GM21737 (cell line): ENCODE measurements around the gene RGL1.

Experiments used
- ATAC-seq: cut with Tn5 transposase; IDR thresholded peaks from one replicate; pipeline ENCODE4 v1.9.1; 2021; ENCODE audit warnings: mild to moderate bottlenecking, moderate library complexity; ENCODE audit not compliant: unreplicated experiment

RGL1 gene

DNA sequence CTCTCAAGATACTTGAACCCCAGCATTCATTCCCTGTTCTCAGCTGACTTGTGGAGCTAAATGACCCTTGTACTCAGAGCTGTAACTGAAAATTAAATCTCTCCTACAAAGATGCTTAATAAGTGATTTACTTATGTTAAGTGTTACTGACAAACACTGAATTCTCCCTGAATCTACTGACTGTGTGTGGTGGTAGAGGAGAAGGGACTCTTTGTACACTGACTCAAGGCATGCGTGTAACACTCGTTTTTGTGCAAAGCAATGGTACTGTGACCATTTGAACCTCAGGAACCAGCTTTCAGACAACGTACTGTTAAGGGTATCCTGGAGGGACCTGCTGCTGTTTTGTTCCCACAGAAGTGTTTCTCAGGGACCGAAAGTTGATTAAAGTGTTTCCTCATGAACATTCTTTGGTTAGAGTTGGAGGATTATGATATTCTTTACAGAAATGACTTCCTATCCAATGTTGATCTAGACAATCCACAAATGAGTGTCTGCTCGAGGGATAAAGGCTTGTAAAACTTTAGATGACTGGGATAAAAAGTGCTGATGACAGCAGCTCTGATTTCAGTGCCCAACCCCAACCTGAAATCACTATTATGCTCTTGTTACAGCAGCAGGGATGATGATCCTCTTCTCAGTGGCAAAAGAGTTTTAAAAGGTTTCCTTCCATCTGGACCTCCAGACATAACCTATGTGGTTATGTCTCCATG is 12.8 kb downstream of the RGL1 start:
- ATAC-seq, result no peak

DNA sequence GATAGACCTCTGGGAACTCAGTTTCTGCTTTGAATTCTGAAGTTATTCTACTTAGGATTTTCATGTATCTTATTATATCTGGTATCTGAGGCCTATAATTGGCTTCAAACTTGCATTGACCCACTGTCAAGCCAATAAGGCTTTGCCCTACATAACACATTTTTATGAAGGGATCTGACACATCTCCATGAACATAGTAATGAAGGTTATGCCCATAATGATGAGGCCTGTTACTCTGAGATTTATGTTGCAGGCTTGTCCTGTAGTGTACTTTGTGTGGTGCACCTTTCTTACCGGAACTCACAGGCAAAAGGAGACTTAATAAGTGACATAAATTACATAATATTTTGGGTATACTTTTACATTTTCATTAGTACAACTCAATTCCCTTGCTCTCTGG is 14.1 kb downstream of the RGL1 start:
- ATAC-seq, result no peak

DNA sequence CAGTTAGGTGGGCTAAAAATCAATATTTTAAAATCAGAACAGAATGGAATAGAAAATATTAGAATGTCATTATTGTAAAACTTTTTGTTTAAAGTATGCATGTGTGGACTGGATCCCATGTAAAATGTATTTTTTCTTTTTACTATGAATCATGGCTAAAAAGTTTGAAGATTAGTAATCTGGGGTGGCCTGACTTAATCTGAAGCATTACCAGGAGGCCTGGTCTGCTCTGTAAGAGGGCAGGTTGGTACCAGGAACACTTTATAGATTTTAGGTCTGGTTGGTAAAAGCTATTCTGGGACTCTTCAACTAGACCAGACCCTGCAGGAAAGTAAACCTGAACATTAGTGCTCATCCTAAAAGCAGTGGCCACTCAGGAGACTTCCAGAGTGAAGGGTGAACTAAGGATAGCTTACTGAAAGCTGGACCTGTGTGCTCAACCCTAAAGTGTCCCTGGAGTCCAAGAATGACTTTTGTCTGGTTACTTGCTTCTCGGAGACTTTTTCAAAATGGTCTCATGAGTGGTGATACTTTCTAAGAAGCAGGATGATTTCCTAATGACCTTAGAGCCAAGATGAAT is 16.5 kb downstream of the RGL1 start:
- no peak for ATAC-seq

DNA sequence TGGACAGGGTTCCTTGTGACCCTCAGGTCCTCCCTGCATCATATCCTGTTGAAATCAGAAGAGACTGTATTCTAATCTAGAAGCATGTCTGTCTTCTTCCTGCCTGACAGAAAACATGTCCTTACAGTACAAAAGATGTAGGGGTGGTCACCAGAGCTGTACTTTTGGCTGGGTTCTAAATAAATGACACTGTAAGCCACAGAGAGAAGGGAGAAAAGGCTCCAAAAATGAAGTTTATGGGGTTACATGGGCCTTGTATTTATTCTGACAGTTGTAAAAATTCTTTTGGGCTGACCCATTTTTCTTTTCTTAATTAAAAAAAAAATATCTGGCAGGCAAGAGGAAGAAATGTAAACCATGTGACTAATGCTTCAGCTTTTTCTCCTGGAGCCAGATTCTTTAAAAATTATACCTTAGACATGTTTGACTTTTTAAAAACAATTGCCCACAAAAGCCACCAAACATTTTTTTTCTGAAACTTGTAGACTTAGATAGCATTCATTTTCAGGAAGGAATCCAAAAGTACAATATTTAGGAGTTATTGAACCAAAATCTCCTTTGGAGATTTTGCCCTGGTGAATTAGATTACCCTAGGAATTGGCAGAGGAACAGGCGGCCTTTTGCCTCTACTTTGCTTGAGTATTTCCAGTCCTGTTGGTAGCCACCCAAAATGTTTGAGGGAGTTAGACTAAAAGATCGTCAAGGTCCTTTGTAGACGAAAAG is 17.1 kb downstream of the RGL1 start:
- ATAC-seq, result no peak

DNA sequence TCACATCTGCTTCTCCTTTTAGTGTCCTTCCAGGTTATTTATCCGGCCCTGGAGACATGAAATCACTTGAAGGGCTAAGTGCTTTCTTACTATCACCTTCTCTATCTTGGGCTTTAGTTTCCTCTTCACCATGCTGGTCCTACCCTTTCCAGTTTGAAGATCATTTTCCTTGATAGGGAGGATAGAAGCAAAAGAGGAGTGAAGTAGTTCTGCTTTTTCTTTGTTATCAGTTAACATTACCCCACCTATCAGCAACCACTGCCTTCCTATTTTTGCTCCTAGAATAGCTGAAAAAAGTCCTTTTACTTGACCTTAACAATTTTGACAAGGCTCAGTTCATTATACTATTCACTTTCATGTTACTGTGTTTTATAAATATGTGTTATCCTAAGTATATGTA is 19.4 kb downstream of the RGL1 start:
- ATAC-seq, result no peak

DNA sequence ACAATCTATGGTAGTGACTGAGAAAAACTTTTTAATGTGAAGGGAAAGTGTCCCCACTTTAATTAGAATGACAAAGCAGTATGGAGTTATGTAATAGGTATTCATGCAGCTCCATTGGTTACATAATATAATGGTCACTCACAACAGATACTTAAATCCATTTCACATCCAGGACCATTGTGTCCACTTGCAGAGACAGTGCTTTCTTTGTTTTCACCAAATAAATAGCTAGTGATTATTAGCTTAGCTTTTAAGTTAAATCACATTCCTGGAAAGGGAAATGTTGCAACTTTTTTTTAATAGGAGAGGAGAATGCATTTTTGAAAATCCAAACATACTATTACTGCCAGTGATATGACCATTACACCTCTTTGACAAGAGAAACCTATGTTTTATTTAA is 22.9 kb downstream of the RGL1 start:
- no peak for ATAC-seq

DNA sequence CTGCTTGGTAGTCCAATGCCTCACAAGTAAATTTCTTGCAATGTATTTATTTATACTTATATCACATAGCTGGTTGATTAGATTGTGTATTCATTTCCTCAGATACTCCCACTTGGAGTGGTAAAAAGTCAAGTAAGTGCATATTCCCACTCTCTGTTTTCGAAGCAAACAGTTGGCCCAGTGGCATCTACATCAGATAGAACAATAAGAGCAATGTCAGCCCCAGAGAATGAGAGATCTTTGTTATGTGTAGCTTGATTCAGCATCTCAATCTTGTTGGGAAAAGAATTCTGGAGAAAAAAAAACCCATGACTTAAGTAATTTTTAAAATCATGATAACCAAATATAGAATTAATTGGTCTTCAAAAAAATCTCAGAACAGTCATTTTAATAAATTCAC is 25.5 kb downstream of the RGL1 start:
- ATAC-seq, result no peak

DNA sequence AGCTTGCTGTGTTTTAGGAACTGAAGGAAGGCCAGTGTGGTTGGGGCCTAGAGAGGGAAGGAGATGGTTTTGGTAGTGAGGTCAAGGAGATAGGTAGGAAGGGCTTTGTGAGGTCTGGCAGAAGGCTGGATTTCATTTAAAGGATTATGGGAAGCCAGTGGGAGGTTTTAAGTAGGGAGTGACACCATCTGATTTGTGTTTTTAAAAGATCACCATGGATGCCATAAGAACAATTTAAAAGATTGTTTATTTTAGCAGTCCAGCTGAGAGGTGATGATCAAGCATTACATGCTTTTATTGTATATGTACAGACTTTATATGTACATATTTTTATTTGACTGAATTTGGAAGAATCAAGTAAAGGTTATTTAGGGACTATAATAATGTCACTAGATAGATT is 26.4 kb downstream of the RGL1 start:
- no peak for ATAC-seq

DNA sequence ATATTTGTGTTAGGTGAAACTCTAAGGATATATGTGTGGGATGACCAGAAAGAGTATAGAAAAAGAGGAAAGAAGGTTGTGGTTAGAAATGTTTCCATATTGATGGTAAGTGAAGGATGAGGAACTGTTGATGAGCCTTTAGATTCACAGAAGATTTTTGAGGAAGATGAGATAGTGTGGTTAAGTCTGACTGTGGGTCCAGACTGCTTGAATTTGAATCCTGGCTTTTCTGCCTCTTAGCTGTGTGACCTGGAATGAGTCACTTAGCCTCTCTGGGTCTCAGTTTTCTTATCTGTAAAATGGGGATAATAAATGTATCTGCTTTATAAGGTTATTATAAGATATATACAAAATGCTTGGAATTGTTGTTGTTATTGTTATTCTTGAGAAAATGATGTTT is 27.5 kb downstream of the RGL1 start:
- ATAC-seq, result no peak

DNA sequence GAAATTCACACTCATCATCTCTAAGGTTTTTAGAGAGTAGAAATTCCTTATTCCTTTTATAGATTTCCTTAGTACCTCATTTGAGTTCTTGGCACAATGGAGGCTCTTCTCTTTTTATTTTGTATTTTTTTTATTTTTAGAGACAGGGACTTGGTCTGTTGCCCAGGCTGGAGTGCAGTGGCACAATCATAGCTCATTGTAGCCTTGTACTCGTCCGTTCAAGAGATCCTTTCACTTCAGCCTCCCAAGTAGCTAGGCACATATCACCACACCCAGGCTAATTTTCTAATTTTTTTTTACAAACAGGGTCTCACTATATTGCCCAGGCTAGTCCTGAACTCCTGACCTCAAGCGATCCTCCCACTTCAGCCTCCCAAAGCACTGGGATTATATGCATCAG is 29.6 kb downstream of the RGL1 start:
- no peak for ATAC-seq

DNA sequence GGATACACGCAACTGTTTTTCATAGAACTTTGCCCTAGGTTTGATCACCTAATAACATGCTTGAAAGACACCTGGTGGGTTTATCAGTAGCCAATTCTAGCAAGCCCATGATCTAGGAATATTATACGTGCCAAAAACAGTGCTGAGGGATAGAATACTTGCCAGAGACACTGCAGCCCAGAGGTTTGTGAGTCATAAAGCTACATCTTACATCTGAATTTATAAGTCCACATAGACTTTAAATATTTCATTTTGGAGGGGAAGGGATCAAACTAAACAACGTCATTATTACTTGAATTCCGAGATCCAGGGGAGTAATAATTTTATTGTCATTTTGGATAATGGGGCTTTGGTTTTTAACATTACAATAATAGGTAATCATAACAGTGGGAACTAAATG is 31.7 kb downstream of the RGL1 start:
- no peak for ATAC-seq

DNA sequence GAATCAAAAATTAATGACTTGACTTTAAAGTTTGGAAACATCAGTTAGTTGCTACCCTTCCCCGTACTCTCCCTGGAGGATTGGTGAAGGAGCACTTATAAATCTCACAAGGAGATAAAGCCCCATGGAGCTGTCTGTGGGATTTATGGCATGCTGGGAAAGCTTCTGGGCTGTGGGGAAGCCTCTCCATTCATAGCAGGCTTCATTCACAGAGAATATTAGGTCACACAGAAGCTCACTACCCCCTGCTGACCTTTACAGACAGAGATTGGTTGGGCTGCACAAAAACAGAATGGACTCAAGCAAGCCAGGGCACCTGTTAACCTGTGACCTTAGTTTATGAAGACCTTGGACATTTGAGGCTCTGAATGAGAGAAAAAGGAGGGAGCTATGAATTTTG is 32.1 kb downstream of the RGL1 start:
- ATAC-seq, result no peak

DNA sequence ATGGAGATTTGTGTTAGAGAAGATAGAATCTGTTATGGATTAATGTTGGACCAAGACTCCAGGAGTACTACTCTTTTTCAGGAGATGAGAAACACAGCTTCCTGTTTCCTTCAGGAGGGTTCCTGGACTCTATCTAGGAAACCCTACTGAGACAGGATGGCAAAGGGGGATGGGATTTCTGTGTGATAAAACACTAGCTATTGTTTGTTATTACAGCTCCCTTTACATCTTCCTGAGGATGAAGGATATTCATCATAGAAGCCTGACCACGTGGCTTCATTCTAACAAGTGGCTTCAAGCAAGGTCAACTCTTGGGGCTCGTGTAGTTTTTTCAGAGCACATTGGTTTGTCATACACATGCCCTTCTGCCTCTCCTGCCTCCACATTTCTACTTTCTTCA is 33.3 kb downstream of the RGL1 start:
- no peak for ATAC-seq

DNA sequence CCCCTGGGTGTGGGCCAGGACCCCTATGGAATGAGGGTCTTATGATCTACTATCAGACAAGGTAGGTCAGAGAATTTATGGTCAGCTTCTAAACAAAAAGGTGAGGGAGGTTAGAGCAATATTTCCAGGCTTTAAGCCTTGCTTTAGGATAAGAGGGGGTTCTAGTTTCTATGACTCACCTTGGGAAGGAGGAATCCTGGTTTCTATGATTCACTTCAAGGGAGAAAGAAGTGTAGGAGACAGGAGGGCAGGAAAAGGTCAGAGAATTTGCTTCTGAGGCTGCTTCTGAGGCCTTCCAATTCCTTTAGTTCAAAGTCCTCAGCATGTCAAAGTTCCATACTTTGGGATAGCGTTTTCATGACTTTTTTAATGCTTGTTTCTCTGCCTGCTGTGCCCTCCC is 35.2 kb downstream of the RGL1 start:
- ATAC-seq, result no peak

DNA sequence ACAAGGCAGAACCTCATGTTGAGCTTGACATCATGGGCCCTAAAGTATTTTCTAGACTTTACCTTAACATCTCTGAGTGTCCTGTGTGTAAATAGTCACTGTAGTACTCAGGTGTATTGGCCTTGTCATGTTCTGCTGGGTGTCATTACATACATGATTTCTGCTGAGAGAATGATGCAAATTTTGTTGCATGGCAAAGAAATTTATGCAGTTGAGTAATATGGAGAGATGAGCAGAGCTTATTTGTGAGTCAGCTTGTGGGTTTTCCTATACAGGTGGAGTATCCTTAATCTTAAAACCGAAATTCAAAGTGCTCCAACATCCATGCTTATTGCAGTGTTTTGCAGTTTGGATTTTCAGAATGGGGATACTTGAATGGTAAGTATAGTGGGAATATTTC is 36.6 kb downstream of the RGL1 start:
- ATAC-seq, result no peak

DNA sequence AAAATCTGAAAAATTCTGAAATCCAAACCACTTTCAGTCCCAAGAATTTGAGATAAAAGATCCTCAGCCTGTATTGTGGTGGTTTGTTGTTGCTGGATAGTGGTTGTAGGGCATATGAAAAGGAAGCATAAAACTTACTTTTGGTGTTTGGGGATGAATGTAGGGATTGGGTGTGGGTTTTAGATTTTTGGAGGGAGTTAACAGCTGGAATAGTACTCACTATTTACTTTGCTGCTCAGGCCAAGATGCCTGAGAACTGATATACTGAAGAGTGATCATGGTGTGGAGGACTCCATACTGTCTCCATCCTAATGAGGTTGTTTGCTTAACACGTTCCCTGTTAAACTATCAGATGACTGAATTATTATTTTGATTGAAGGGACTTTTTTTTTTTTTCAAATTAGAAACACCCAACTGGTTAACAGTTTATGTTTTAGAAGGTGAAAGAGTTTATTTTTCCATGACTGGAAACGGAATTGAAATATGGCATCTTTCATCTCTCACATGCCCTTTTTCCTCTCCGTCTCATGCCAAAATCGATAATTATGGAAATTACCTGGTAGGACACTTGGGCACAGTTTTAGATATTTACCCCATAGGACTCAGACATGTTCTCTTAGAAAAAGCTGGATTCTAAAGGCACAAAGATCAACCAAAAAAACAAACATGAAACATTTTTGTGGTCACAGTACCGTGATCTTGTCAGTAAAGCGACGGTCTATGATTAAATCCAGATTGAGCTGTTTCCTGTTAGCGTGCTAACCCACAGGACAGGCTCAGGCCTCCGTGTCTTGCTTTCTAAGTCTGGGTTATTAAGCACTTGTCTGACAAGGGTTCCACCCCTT is 37.3 kb downstream of the RGL1 start:
- peak; percentile 90 for ATAC-seq

DNA sequence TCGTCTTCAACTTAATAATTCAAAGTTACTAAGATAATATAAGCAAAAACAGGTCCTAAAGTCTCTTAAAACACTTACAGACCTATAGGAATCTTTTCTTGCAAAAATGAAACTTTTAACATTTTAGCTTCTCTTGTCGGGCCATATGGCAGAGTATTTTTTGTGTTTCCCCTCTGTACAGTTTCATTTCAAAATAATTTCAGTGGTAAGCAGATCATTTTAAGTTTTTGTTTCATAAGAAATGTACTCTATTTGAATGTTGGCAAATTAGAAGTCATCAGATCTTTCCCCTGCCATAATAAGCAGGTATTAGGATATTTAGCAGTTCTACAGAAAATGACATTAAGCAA is 37.9 kb downstream of the RGL1 start:
- peak; percentile 31 for ATAC-seq

DNA sequence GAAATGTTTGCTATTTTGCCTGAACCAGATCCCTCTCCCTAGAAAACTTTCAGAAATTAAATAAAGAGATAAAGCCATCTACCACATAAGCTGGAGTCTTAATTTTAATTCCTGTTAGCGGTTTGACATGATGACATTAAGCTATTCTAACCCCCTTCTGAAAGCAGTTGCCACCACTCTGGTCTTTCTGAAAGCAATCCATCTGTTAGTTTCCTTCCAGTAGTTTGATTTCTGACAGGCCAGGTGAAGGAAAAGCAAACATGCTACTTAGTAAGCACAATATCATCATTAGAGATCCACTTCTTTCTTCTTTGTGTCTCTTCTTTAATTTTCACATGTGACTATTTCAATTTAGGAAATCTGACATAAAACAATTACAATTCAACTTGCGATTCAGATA is 39.9 kb downstream of the RGL1 start:
- ATAC-seq, result no peak

DNA sequence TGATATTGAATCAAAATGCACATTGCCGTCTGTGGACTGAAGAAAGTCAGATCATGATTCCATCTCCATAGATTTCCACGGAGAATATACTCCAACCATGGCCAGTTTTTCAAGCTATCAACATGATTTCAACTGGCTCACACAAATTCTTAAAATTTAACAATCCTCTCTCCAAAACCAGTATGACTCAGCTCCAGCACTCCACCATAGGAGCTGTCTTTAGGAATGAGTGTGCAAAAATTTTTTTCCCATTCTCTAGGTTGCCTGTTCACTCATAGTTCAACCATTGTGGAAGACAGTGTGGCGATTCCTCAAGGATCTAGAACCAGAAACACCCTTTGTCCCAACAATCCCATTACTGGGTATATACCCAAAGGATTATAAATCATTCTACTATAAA is 40.8 kb downstream of the RGL1 start:
- no peak for ATAC-seq

DNA sequence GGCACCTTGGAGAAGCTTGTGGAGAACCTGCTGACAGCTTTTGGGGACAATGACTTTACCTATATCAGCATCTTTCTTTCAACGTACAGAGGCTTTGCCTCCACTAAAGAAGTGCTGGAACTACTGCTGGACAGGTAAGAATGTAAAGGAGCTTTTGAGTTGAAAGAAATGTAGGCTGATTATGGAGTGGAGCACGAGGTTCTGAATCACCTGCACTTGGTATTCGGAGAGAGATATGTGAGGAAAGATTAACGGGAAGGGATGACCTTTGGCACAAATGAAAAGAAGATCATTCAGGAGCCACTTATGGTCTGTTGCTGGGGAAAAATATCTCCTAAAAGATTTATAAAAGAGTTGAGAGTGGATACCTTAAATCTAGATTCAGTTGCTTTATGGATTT is 42.7 kb downstream of the RGL1 start:
- ATAC-seq, result no peak

DNA sequence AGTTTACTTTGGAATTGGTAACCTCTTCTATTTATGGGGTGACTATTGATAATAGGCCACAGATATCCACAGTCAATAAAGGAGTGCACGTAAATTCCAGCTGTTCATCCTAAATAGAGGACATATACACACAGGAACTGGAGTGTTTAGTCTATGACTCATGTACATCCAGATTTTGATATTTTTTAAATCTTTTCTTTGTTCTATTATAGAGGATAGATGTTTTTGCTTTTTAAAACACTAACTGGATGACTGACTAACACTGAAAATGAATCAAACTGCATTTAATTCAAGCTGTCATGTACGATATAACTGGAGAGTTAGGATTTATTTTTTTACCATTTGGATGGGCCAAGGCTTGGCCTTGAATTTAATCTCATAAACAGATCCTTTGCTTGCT is 45.9 kb downstream of the RGL1 start:
- ATAC-seq, result no peak

DNA sequence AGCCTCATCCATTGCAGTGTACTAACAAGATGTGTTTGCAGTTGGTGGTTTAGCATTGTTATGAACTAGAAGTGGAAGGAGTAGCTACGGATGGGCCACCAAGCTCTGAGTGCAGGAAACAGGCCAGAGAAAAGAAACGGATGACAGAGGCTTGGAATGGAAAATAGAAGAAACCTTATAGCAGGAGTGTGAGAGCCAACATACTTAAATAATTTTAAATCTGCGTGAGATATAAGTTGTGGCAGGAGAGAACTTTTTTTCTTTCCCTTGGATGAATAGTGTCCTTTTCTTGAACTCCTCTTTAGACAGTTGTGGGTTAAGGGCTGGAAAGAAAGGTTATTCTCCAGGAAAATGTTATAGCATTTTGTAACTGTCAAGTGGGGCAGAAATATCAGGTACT is 54.2 kb downstream of the RGL1 start:
- no peak for ATAC-seq
